Measurements from ENCODE around the gene TCFL5. TPM values are rescaled to one million over a fixed set of nuclear protein-coding genes. Genes with fewer than 3 reads are reported as not detected.

The TCFL5 gene
- total and polyA plus RNA-seq, 10 of the 15 experiments (the other 5 are each of a cell fraction or from before 2014, with no cell fraction given), result 0.48 to 8.1 (median 3.8) TPM

- Histone ChIP-seq H3K9ac (ENCODE audit: control insufficient read depth, insufficient read depth, low read length) (no peak overlapping the region), H3K4me2 (ENCODE audit: control insufficient read depth, insufficient read depth) (no peak overlapping the region), H3K79me2 (ENCODE audit: control insufficient read depth, insufficient read depth, low read length) (no peaks in the 10 kb centered on the region), H3K27me3 (replicated peaks in 1 of 2; ENCODE audit: control insufficient read depth in 2 of 2, insufficient read depth in 2 of 2, low read length in 1 of 2) (no peaks in the 10 kb centered on the region), H4K20me1 (ENCODE audit: control insufficient read depth, insufficient read depth) (no peaks in the 10 kb centered on the region; the same call in 1 of the 2 replicates), H3K36me3 (ENCODE audit: control insufficient read depth in 2 of 2, insufficient read depth in 2 of 2, low read length in 1 of 2) (no peaks in the 10 kb centered on the region; a peak in 1 of 4 replicates), H2AFZ (ENCODE audit: control insufficient read depth, low read depth, low read length) (no peak overlapping the region), H3K4me3 (no peak overlapping the region), H3K9me3 (replicated peaks; ENCODE audit: control insufficient read depth, insufficient read depth, low read length) (no peaks in the 10 kb centered on the region), H3K4me1 (ENCODE audit: control insufficient read depth, insufficient read depth, low read length) (no peaks in the 10 kb centered on the region), H3K27ac (ENCODE audit: control insufficient read depth, insufficient read depth) (no peak overlapping the region)
- in situ Hi-C loops (cut with MboI), result no loop called here
- CTCF ChIA-PET, result no interaction called here
- POLR2A ChIA-PET, result no interaction called here
- RAD21 ChIA-PET (ENCODE audit: unreplicated experiment), result no interaction called here
- intact Hi-C loops (cut with micrococcal nuclease; ENCODE audit: unreplicated experiment), result no loop called here
- DNase-seq (ENCODE audit: low read depth, low spot score) (no peak), ATAC-seq (no peak), FAIRE-seq (no peak)
- 98% methylated on average over 44 of the region's 46 CpGs for WGBS (ENCODE audit: insufficient coverage, insufficient replicate concordance, low lambda C conversion rate, missing lambda C conversion rate)
- no TSS peak for BruUV-seq (replicated peaks)
- SMC1A ChIA-PET (ENCODE audit: uncharacterized antibody, unreplicated experiment), result no interaction called here
- TF ChIP-seq CREM (IDR thresholded peaks at IDR 0.05; ENCODE audit: low read depth), result no peak
- no peak for TF ChIP-seq CUX1 (IDR thresholded peaks at IDR 0.05; ENCODE audit: insufficient replicate concordance, low read depth, low read length)
- TF ChIP-seq WRNIP1 (IDR thresholded peaks at IDR 0.05; ENCODE audit: borderline replicate concordance, low read depth, low read length), result no peak
- no peak for TF ChIP-seq IKZF2 (IDR thresholded peaks at IDR 0.05)
- no peak for TF ChIP-seq PKNOX1 (IDR thresholded peaks at IDR 0.05)
- no peak for TF ChIP-seq SMC3 (IDR thresholded peaks at IDR 0.05; ENCODE audit: borderline replicate concordance, low read length)
- TF ChIP-seq SIX5 (IDR thresholded peaks at IDR 0.05; ENCODE audit: low read depth, low read length, severe bottlenecking), result no peak
Measured at GRCh38 chr20:62881662-62882395, 20.2 kb upstream of the TCFL5 start.
